Heart left ventricle (tissue), 13 donors: ENCODE results near the gene SLC66A1.

Source experiments
- CTCF ChIP-seq, 12 donors: fragments of 200-600 bp; sonication (generic) in 4 of 12; IDR thresholded peaks; one replicate each; pipeline versions ENCODE4 v1.5.0 to v1.8.0; 2018 to 2022; ENCODE audit warnings: antibody characterized with exemption in 12 of 12, mild to moderate bottlenecking in 5 of 12
- POLR2A ChIP-seq, 2 donors: fragments of 450-650 bp; IDR thresholded peaks; one replicate each; pipeline ENCODE4 v1.6.1; 2017; ENCODE audit warnings: antibody characterized with exemption in 2 of 2, mild to moderate bottlenecking in 2 of 2, moderate library complexity in 2 of 2
- donor health status: ischemic (EF 13 %, LVEDD 7.1; RV severe dilation, severe dysfunction).
- donor health status: DM: no; HTN: yes; CAD: no.
- donor health status: DM: no; HTN: no; CAD: no.
- donor health status: ischemic (EF 25% LVEDD 6.9; RV normal size, moderate dysfunction).
- donor health status: ischemic (EF 25% LVEDD 5.7; RV mildly dilated, moderate dysfunction).
- donor health status: ischemic (EF 35%, LVEDD 5.7; RV mildly dilated, moderate dysfunction).
- donor health status: nonischemic (EF 11% LVEDD 7.7; RV severe dilation, severe dysfunction).
- donor health status: DM: yes; HTN: yes; CAD: no.
- donor health status: PGD.
- donor health status: ischemic (EF 29% LVEDD 5.4; RV normal size, mild dysfunction).
- donor health status: nonischemic (EF 23%, LVEDD 6.1; RV moderate dilation, normal function).

DNA sequence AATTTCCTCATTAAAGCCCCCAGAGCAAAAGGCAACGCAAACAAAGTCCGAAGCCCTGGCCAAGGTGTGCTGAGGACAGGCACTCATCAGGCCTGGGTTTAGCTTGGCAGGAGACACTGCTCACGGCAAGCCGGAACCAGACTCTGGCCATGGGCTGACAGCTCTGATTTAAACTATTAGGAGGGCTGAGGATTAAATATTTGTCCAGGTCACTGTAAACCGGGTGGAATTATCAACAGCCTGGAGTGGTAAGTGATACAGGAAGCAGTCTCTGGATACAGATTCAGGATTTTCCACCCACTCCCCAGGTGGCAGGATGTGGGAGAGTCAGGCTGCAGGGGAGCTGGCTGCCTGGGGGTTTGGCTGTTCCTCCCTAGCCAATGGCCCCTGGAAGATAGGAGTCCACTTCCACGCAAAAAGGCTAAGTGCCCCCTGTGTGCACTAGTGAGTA, 42.4 kb downstream of the SLC66A1 start:
- TF ChIP-seq CTCF (IDR thresholded peaks at IDR 0.05) (no peak), POLR2A (IDR thresholded peaks at IDR 0.05) (no peak)
